ENCODE results near the gene CSTB.

Gene CSTB

GRCh38 chr21:43731476-43731875, 44.6 kb downstream of the CSTB start:
- DNase-seq (ENCODE audit: low read depth in 2 of 2): no peak

- DNase-seq (ENCODE audit: low read depth in 2 of 2): peak; percentile 76 to 79
Observed at GRCh38 chr21:43728467-43729390, 47.4 kb downstream of the CSTB start.

- DNase-seq (ENCODE audit: low read depth in 2 of 2): no peak
Observed at GRCh38 chr21:43728154-43728466, 48.0 kb downstream of the CSTB start.

- no peak for DNase-seq (ENCODE audit: low read depth in 2 of 2)
Observed at GRCh38 chr21:43727519-43728153, 48.5 kb downstream of the CSTB start.

GRCh38 chr21:43726686-43727518, 49.2 kb downstream of the CSTB start:
- no peak for DNase-seq (ENCODE audit: low read depth in 2 of 2)

Measured in stimulated activated CD8-positive, alpha-beta memory T cell treated with anti-CD3 and anti-CD28 coated beads, Interleukin-15, amount 100 ng/mL, for 4 hours (primary cell).